HUES6 (cell line): ENCODE measurements around the gene PDE4B.

Experiments used
- H3K27ac ChIP-seq: 2 replicates; pipeline ENCODE4 v1.7.0; 2013; ENCODE audit warnings: low read depth, mild to moderate bottlenecking, low read length, inconsistent platforms
- H3K27me3 ChIP-seq: 2 replicates; pipeline ENCODE4 v1.6.1; 2013; ENCODE audit warnings: low read length; ENCODE audit not compliant: control insufficient read depth, insufficient read depth
- H3K36me3 ChIP-seq: 2 replicates; pipeline ENCODE4 v1.6.1; 2013; ENCODE audit warnings: low read length; ENCODE audit not compliant: control insufficient read depth, insufficient read depth
- H3K4me1 ChIP-seq: 2 replicates; pipeline ENCODE4 v1.6.1; 2013; ENCODE audit warnings: low read length; ENCODE audit not compliant: control insufficient read depth, insufficient read depth
- H3K4me3 ChIP-seq: 2 replicates; pipeline ENCODE4 v1.5.1; 2013; ENCODE audit warnings: low read depth, low read length
- H3K9ac ChIP-seq: one replicate; pipeline ENCODE4 v1.6.1; 2013; ENCODE audit warnings: mild to moderate bottlenecking, low read length
- H3K9me3 ChIP-seq: 2 replicates; pipeline ENCODE4 v1.6.1; 2013; ENCODE audit warnings: low read depth, low read length; ENCODE audit not compliant: control insufficient read depth, insufficient read depth

Gene PDE4B

GRCh38 chr1:66262208-66262963 is 469.7 kb downstream of the PDE4B start:
- Histone ChIP-seq H3K27me3 (no peaks in the 10 kb centered on the region), H3K9me3 (no peaks in the 10 kb centered on the region), H3K4me3 (no peak overlapping the region), H3K36me3 (no peaks in the 10 kb centered on the region), H3K4me1 (peaks cover 5% of the 10 kb centered on the region; the same call in 1 of the 2 replicates), H3K27ac (no peak overlapping the region), H3K9ac (no peak overlapping the region)

GRCh38 chr1:66265268-66265667 is 472.6 kb downstream of the PDE4B start:
- H3K9ac ChIP-seq: no peak overlapping the region
- no peak overlapping the region for H3K4me3 ChIP-seq
- peaks cover 5% of the 10 kb centered on the region; the same call in 1 of the 2 replicates for H3K4me1 ChIP-seq
- H3K36me3 ChIP-seq: no peaks in the 10 kb centered on the region
- H3K9me3 ChIP-seq: no peaks in the 10 kb centered on the region
- H3K27ac ChIP-seq: no peak overlapping the region
- H3K27me3 ChIP-seq: no peaks in the 10 kb centered on the region

DNA sequence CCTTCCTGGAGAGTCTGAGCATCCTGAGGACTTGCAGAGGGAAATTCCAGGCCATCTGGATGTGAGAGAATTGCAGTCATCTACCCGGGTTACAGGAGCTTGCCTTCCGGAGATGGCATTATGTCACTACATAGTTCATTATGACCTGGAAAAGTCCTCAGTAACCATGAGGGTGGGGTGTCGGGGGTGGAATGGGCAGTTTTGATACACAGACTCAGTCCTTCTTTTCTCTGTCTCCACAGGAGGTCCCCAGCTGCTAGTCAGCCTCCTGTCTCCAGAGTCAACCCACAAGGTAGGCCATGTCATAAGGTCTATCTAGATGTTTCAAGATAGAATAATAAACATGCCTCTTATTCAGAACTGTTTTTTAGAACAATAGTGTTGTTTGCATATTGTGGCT is 473.1 kb downstream of the PDE4B start:
- no peak overlapping the region for H3K4me3 ChIP-seq
- peaks cover 5% of the 10 kb centered on the region; the same call in 1 of the 2 replicates for H3K4me1 ChIP-seq
- H3K27me3 ChIP-seq: no peaks in the 10 kb centered on the region
- H3K9ac ChIP-seq: no peak overlapping the region
- no peaks in the 10 kb centered on the region for H3K9me3 ChIP-seq
- H3K27ac ChIP-seq: no peak overlapping the region
- no peaks in the 10 kb centered on the region for H3K36me3 ChIP-seq

DNA sequence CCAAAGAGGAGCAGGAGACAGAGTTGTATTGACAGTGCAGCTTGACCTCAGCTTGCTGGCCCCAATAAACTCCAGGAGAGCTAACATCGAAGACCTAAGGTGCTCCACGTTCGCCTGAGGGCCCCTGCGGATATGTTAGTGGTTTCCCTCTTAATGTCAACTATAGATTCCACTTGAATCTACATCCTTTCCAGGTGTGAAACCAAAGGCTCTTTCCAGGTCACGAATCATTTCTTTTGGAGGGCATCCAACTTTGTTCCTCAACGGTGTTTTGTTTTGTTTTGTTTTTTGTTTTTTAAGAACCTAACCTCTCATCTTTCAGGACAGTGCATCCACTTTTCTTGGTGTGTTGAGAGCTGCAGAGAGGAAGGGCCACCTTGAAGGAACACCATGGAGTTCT is 473.7 kb downstream of the PDE4B start:
- no peak overlapping the region for H3K27ac ChIP-seq
- H3K4me1 ChIP-seq: peaks cover 9% of the 10 kb centered on the region
- H3K9me3 ChIP-seq: no peaks in the 10 kb centered on the region
- no peaks in the 10 kb centered on the region for H3K36me3 ChIP-seq
- no peaks in the 10 kb centered on the region for H3K27me3 ChIP-seq
- no peak overlapping the region for H3K9ac ChIP-seq
- H3K4me3 ChIP-seq: no peak overlapping the region

DNA sequence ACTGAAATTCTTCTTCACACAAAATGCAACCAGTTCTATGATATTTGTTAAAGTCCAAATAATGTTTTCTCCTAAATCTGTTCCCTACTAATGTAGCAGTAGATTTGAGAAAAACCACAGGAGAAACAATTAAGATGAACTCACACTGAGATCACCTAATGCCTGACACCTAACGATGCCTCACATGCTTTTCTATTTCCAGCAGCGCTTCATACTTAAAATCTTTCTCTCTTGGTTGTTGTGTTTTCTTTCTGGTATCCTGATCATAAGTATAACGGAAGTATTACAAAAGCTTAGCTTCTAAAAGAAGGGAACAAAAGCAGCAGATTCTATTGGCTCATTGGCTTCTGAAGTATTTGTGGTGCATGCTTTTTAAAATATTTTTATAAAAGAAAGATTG is 474.1 kb downstream of the PDE4B start:
- Histone ChIP-seq H3K36me3 (no peaks in the 10 kb centered on the region), H3K27me3 (no peaks in the 10 kb centered on the region), H3K4me1 (peaks cover 13% of the 10 kb centered on the region), H3K4me3 (no peak overlapping the region), H3K9ac (no peak overlapping the region), H3K27ac (no peak overlapping the region), H3K9me3 (no peaks in the 10 kb centered on the region)

DNA sequence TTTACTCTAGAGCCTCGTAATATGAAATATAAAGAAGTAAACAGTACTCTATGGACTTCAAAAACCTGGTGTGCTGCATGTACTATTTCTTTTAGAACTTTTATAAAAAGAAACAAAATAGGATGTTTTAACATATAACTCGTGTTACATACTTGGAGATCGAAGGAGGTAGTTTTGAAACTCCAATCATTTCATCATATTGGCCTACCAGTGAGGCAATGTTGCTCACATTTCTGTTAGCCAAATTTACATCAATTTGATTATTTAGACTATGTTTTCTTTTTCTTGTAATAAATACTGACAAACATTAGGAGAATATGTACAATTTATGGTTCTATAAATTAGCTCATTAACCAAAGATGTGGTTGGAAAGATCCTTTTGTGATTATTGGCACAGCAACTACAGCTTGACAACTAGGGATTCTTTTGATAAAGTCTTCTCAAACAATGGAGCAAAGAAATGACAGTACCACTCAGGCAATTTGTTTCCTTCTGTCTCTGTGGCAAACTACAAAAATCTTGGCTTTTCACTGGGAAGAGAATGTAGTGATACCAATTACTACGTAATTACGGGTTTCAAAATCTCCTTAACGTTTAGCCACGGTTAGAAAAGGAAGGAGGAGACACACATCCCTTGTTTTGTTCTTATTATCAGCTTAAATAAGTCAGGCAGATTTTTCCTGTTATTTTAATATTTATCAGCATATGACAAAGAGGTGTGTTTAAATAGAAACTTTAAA is 474.7 kb downstream of the PDE4B start:
- Histone ChIP-seq H3K27ac (no peak overlapping the region), H3K4me1 (peaks cover 17% of the 10 kb centered on the region), H3K4me3 (no peak overlapping the region), H3K36me3 (no peaks in the 10 kb centered on the region), H3K9me3 (no peaks in the 10 kb centered on the region), H3K9ac (no peak overlapping the region), H3K27me3 (no peaks in the 10 kb centered on the region)

DNA sequence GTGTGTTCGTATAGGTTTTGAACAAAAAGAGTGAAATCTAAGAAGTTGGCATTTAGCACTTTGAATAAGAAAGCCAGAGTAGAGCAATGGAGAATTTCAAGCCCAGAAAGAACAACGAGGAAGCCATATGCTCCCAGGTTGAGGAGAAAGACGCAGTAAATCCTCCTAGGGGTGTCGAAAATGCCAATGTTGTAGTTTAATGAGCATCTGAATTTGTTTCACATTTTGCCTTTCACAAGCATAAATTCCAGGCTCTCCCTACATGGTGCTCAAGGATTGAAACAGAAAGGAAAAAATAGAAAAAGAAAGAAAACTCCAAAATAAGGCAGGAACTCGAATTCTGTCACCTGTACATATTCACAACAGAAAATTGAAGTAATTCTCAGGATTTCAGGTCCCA is 476.5 kb downstream of the PDE4B start:
- Histone ChIP-seq H3K36me3 (no peaks in the 10 kb centered on the region), H3K4me1 (peaks cover 17% of the 10 kb centered on the region), H3K27ac (no peak overlapping the region)

GRCh38 chr1:66270119-66270812 is 477.6 kb downstream of the PDE4B start:
- H3K4me1 ChIP-seq: peaks cover 12% of the 10 kb centered on the region
- H3K9ac ChIP-seq: no peak overlapping the region
- H3K9me3 ChIP-seq: no peaks in the 10 kb centered on the region
- no peaks in the 10 kb centered on the region for H3K36me3 ChIP-seq
- no peak overlapping the region for H3K27ac ChIP-seq
- H3K27me3 ChIP-seq: no peaks in the 10 kb centered on the region
- H3K4me3 ChIP-seq: no peak overlapping the region

More for the DNA sequence above, 476.5 kb downstream of the PDE4B start:
- Histone ChIP-seq H3K9ac (no peak overlapping the region), H3K27me3 (no peaks in the 10 kb centered on the region), H3K4me3 (no peak overlapping the region), H3K9me3 (no peaks in the 10 kb centered on the region)

- H3K4me1 ChIP-seq: peaks cover 17% of the 10 kb centered on the region
- H3K9me3 ChIP-seq: no peaks in the 10 kb centered on the region
- peak overlapping the region; percentile 7; the same call in 1 of the 2 replicates for H3K4me3 ChIP-seq
- no peaks in the 10 kb centered on the region for H3K36me3 ChIP-seq
- no peak overlapping the region for H3K9ac ChIP-seq
- no peak overlapping the region for H3K27ac ChIP-seq
- no peaks in the 10 kb centered on the region for H3K27me3 ChIP-seq
Measured at GRCh38 chr1:66271216-66271903, 478.7 kb downstream of the PDE4B start.

DNA sequence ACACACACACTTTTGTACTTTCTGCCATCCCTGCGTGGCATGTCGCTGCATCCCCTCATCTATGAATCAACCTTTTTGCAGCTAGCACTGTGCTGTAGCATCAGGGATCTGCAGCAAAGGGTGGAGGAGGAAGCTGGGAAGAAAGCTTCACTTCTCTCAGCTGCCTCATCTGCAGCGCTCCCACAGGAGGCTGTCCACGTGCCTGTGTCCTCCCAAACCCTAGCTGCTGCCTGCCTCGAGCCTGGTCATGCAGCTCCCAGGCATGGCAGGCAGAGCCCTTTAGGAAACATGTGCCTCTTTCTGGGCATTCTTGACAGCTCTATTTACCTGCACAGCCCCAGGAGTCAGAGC is 479.2 kb downstream of the PDE4B start:
- no peak overlapping the region for H3K4me3 ChIP-seq
- H3K27me3 ChIP-seq: no peaks in the 10 kb centered on the region
- H3K4me1 ChIP-seq: peaks cover 17% of the 10 kb centered on the region
- no peaks in the 10 kb centered on the region for H3K9me3 ChIP-seq
- no peak overlapping the region for H3K27ac ChIP-seq
- no peaks in the 10 kb centered on the region for H3K36me3 ChIP-seq
- H3K9ac ChIP-seq: no peak overlapping the region
